HCT116 (cell line): ENCODE measurements around the gene APBB2. TPM values are rescaled to one million over a fixed set of nuclear protein-coding genes. Genes with fewer than 3 reads are reported as not detected.

Experiments used
- ATAC-seq: fragments of 200-7000 bp; cut with Tn5 transposase; 2 replicates; pipeline ENCODE4 v1.9.1; 2020; ENCODE audit warnings: mild to moderate bottlenecking, moderate library complexity
- BruUV-seq: library from RNA; stranded (reverse); fragments of 400-500 nt; replicated peaks from 2 replicates; lab custom pipeline; 2021; lab: Mats Ljungman, UMichigan
- CTCF ChIA-PET: fragments of 300-600 bp; sonication (Branson Sonifier 250); formaldehyde crosslinking; loops from one replicate; lab custom pipeline; 2021; ENCODE audit warnings: antibody characterized with exemption; lab: Charles Lee
- POLR2A ChIA-PET: fragments of 300-600, 350-600 bp; sonication (Branson Sonifier 250); formaldehyde crosslinking; loops from one replicate; lab custom pipeline; 2021; ENCODE audit warnings: antibody characterized with exemption; lab: Charles Lee
- RAD21 ChIA-PET, 2 experiments: fragments of 300-600 bp; sonication (Branson Sonifier 250); formaldehyde crosslinking; loops; one replicate each; lab custom pipeline; 2023; ENCODE audit warnings: low total read pairs in 2 of 2; ENCODE audit not compliant: uncharacterized antibody in 2 of 2, unreplicated experiment in 2 of 2, low non-redundant PET in 1 of 2; lab: Charles Lee
- DNase-seq: peaks from one replicate; pipeline ENCODE4 v3.0.0-alpha.2; 2010; ENCODE audit warnings: low read depth, low spot score
- H2AFZ ChIP-seq: fragments of 200-600 bp; shearing (Covaris generic), sonication (generic); 2 replicates; pipeline ENCODE4 v1.6.1; 2017; ENCODE audit warnings: low read depth, mixed run types, mixed read lengths, antibody characterized with exemption, low read length; ENCODE audit not compliant: poor library complexity, severe bottlenecking
- H3K27ac ChIP-seq: 2 replicates; pipeline ENCODE4 v1.5.1; 2012; ENCODE audit warnings: low read depth, low read length
- H3K27me3 ChIP-seq: fragments of 200-600 bp; sonication (generic); 2 replicates; pipeline ENCODE4 v1.6.1; 2016; ENCODE audit warnings: mixed run types, low read length, mixed read lengths; ENCODE audit not compliant: insufficient read depth
- H3K36me3 ChIP-seq, 2 experiments: fragments of 200-500 bp in 1 of 2; fragments of 200-600 bp in 1 of 2; sonication (Bioruptor generic) in 1 of 2; sonication (generic) in 1 of 2; 2 replicates each; pipeline versions ENCODE4 v1.5.1 to v1.6.1; 2014 to 2016; ENCODE audit warnings: low read length in 2 of 2, inconsistent platforms in 1 of 2, mixed read lengths in 1 of 2, mixed run types in 1 of 2; ENCODE audit not compliant: insufficient read depth in 2 of 2, control insufficient read depth in 1 of 2
- H3K4me1 ChIP-seq, 2 experiments: fragments of 200-600 bp in 1 of 2; sonication (generic) in 1 of 2; 2 replicates each; pipeline versions ENCODE4 v1.5.1 to v1.6.1; 2012 to 2017; ENCODE audit warnings: low read length in 2 of 2, inconsistent platforms in 1 of 2, mild to moderate bottlenecking in 1 of 2, mixed read lengths in 1 of 2, mixed run types in 1 of 2, moderate library complexity in 1 of 2; ENCODE audit not compliant: insufficient read depth in 2 of 2, control insufficient read depth in 1 of 2
- H3K4me2 ChIP-seq: fragments of 200-600 bp; sonication (generic); 2 replicates; pipeline ENCODE4 v1.6.1; 2017; ENCODE audit warnings: mixed run types, low read length, mixed read lengths
- H3K4me3 ChIP-seq, 2 experiments: fragments of 200-600 bp in 1 of 2; sonication (generic) in 1 of 2; replicated peaks in 1 of 2; 2 replicates each; pipeline ENCODE4 v1.5.1; 2011 to 2016; ENCODE audit warnings: low read length in 2 of 2, control low read depth in 1 of 2, low read depth in 1 of 2, mild to moderate bottlenecking in 1 of 2, mixed read lengths in 1 of 2, mixed run types in 1 of 2
- H3K79me2 ChIP-seq: fragments of 200-600 bp; sonication (generic); 2 replicates; pipeline ENCODE4 v1.6.1; 2017; ENCODE audit warnings: mild to moderate bottlenecking, mixed run types, low read length, moderate library complexity, mixed read lengths; ENCODE audit not compliant: insufficient read depth
- H3K9ac ChIP-seq: fragments of 200-600 bp; sonication (generic); 2 replicates; pipeline ENCODE4 v1.6.1; 2016; ENCODE audit warnings: low read length, mixed read lengths
- H3K9me2 ChIP-seq: fragments of 200-600 bp; sonication (generic), shearing (Covaris generic); 2 replicates; pipeline ENCODE4 v1.6.1; 2017; ENCODE audit warnings: mixed run types, mild to moderate bottlenecking, moderate library complexity; ENCODE audit not compliant: insufficient read depth
- H3K9me3 ChIP-seq, 2 experiments: fragments of 200-500 bp in 1 of 2; fragments of 200-600 bp in 1 of 2; sonication (Bioruptor generic) in 1 of 2; sonication (generic) in 1 of 2; 2 replicates each; pipeline ENCODE4 v1.6.1; 2014 to 2017; ENCODE audit warnings: low read length in 2 of 2, mixed read lengths in 2 of 2, inconsistent platforms in 1 of 2, low read depth in 1 of 2, mild to moderate bottlenecking in 1 of 2, mixed run types in 1 of 2, moderate library complexity in 1 of 2; ENCODE audit not compliant: control insufficient read depth in 1 of 2, insufficient read depth in 1 of 2
- H4K20me1 ChIP-seq: fragments of 200-600 bp; sonication (generic), shearing (Covaris generic); 2 replicates; pipeline ENCODE4 v1.6.1; 2017; ENCODE audit warnings: mixed run types, mild to moderate bottlenecking, moderate library complexity; ENCODE audit not compliant: insufficient read depth
- CBX3 ChIP-seq: IDR thresholded peaks from 2 replicates; pipeline ENCODE4 v1.6.1; 2012; ENCODE audit warnings: low read depth
- EGR1 ChIP-seq: IDR thresholded peaks from 2 replicates; pipeline ENCODE4 v1.6.1; 2012; ENCODE audit warnings: low read depth
- ELF1 ChIP-seq: IDR thresholded peaks from 2 replicates; pipeline ENCODE4 v1.6.1; 2012; ENCODE audit warnings: low read depth, borderline replicate concordance
- EZH2 ChIP-seq: fragments of 200-600 bp; sonication (generic); IDR thresholded peaks from 2 replicates; pipeline ENCODE4 v1.6.1; 2017; ENCODE audit warnings: antibody characterized with exemption, mixed run types
- FOSL1 ChIP-seq: IDR thresholded peaks from 2 replicates; pipeline ENCODE4 v1.6.1; 2012; ENCODE audit warnings: low read depth
- RAD21 ChIP-seq: IDR thresholded peaks from 2 replicates; pipeline ENCODE4 v1.6.1; 2012; ENCODE audit warnings: low read depth, mild to moderate bottlenecking
- SP1 ChIP-seq: IDR thresholded peaks from 2 replicates; pipeline ENCODE4 v1.6.1; 2012; ENCODE audit warnings: low read depth
- TCF7L2 ChIP-seq: IDR thresholded peaks from 2 replicates; pipeline ENCODE4 v1.7.0; 2011; ENCODE audit warnings: borderline replicate concordance, inconsistent platforms; ENCODE audit not compliant: insufficient read depth, insufficient read length; ENCODE audit errors: extremely low read depth
- ZNF274 ChIP-seq: fragments of 200-500 bp; sonication (Bioruptor generic); IDR thresholded peaks from 2 replicates; pipeline ENCODE4 v1.6.1; 2014; ENCODE audit warnings: mild to moderate bottlenecking, low read depth, low read length, inconsistent platforms
- intact Hi-C: fragments of 100-400 bp; cut with micrococcal nuclease; formaldehyde crosslinking; loops from 2 replicates; pipeline ENCODE4 v1.10.0; 2022
- total RNA-seq: library from RNA; stranded (reverse); gene quantifications from one replicate; pipeline ENCODE4 v1.2.1, GENCODE V29; 2021; ENCODE audit not compliant: unreplicated experiment
- TF ChIP-seq, protein P1 (sequence below): IDR thresholded peaks from 2 replicates; pipeline ENCODE4 v1.6.1; 2012; ENCODE audit warnings: low read depth
- TF ChIP-seq, protein P2 (sequence below): IDR thresholded peaks from 2 replicates; pipeline ENCODE4 v1.6.1; 2011; ENCODE audit warnings: mild to moderate bottlenecking, low read length, moderate library complexity; ENCODE audit not compliant: insufficient replicate concordance; ENCODE audit errors: extremely low read depth
- TF ChIP-seq, protein P3 (sequence below): IDR thresholded peaks from 2 replicates; pipeline ENCODE4 v1.6.1; 2012

APBB2 gene
- total RNA-seq, 1 experiment from 2014 or later, result 72.5 TPM

DNA sequence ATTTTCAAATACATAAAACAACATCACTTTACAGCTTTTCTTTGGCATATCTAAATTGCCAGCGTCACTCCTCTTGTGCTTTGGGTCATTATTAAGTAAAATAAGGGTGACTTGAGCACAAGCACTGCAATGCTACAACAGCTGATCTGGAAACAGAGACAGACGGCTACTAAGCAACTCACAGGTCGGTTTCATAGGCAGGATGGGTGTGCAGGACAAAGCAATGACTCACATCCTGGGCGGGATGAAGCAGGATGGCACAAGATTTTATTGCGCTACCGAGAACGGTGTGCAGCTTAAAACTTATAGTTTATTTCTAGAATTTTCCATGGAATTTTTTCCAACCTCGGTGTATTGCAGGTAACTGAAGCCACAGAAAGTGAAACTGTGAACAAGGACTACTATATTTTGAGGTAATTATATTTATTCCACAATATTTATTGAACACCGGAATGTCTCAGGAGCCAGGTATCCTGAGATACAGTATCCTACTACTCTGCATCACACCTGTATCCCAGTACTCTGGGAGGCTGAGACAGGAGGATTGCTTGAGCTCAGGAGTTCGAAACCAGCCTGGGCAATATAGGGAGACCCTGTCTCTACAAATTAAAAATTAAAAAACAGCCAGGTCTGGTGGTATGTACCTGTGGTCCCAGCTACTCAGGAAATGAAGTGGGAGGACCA is 215.5 kb downstream of the APBB2 start (continued):
- TF ChIP-seq, protein P1, sequence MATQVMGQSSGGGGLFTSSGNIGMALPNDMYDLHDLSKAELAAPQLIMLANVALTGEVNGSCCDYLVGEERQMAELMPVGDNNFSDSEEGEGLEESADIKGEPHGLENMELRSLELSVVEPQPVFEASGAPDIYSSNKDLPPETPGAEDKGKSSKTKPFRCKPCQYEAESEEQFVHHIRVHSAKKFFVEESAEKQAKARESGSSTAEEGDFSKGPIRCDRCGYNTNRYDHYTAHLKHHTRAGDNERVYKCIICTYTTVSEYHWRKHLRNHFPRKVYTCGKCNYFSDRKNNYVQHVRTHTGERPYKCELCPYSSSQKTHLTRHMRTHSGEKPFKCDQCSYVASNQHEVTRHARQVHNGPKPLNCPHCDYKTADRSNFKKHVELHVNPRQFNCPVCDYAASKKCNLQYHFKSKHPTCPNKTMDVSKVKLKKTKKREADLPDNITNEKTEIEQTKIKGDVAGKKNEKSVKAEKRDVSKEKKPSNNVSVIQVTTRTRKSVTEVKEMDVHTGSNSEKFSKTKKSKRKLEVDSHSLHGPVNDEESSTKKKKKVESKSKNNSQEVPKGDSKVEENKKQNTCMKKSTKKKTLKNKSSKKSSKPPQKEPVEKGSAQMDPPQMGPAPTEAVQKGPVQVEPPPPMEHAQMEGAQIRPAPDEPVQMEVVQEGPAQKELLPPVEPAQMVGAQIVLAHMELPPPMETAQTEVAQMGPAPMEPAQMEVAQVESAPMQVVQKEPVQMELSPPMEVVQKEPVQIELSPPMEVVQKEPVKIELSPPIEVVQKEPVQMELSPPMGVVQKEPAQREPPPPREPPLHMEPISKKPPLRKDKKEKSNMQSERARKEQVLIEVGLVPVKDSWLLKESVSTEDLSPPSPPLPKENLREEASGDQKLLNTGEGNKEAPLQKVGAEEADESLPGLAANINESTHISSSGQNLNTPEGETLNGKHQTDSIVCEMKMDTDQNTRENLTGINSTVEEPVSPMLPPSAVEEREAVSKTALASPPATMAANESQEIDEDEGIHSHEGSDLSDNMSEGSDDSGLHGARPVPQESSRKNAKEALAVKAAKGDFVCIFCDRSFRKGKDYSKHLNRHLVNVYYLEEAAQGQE, result no peak
- TF ChIP-seq, protein P2, sequence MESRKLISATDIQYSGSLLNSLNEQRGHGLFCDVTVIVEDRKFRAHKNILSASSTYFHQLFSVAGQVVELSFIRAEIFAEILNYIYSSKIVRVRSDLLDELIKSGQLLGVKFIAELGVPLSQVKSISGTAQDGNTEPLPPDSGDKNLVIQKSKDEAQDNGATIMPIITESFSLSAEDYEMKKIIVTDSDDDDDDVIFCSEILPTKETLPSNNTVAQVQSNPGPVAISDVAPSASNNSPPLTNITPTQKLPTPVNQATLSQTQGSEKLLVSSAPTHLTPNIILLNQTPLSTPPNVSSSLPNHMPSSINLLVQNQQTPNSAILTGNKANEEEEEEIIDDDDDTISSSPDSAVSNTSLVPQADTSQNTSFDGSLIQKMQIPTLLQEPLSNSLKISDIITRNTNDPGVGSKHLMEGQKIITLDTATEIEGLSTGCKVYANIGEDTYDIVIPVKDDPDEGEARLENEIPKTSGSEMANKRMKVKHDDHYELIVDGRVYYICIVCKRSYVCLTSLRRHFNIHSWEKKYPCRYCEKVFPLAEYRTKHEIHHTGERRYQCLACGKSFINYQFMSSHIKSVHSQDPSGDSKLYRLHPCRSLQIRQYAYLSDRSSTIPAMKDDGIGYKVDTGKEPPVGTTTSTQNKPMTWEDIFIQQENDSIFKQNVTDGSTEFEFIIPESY, result no peak
- no peak for TF ChIP-seq EGR1
- TF ChIP-seq, protein P3, sequence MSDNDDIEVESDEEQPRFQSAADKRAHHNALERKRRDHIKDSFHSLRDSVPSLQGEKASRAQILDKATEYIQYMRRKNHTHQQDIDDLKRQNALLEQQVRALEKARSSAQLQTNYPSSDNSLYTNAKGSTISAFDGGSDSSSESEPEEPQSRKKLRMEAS, result peak; percentile 42; the same call in 1 of the 2 replicates

DNA sequence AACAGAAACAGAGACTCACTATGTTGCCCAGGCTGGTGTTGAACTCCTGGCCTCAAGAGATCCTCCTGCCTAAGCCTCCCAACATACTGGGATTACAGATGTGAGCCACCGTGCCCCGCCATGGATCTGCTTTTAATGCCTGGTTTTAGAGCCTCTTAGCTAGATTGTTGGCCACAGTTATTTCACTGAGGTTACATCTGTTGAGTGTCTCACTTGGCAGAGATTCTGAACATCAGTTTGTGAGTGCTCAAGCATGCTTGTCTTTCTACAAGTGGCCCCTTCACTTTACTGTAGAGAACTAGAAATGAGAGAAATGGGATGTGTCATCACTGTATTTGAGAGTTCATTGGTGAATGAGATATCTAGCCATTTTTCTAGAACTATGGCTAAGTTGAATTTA is 218.5 kb downstream of the APBB2 start:
- no TSS peak for BruUV-seq
- TF ChIP-seq RAD21 (no peak), ELF1 (no peak), TCF7L2 (no peak), FOSL1 (no peak), EZH2 (no peak), CBX3 (no peak), SP1 (no peak), ZNF274 (no peak)
- TF ChIP-seq, protein P1, result no peak
- TF ChIP-seq, protein P3, result no peak

More for the DNA sequence above, 218.5 kb downstream of the APBB2 start:
- H3K9me3 ChIP-seq, result peaks cover 0 to 5% of the 10 kb centered on the region in 2 experiments; a peak in 1 of 4 replicates
- no peaks in the 10 kb centered on the region for H4K20me1 ChIP-seq
- peaks cover 75% of the 10 kb centered on the region for H3K79me2 ChIP-seq
- H3K27me3 ChIP-seq, result no peaks in the 10 kb centered on the region
- POLR2A ChIA-PET, result no interaction called here
- peaks cover 61 to 95% of the 10 kb centered on the region in 2 experiments for H3K4me1 ChIP-seq
- H2AFZ ChIP-seq, result no peak overlapping the region
- H3K27ac ChIP-seq, result no peak overlapping the region
- ATAC-seq (no peak), DNase-seq (no peak)
- CTCF ChIA-PET, result interaction anchor here (1.9 kb wide), 1 partner anchor 19 kb away, joined by 7 read pairs; no protein-coding TSS in a partner anchor
- H3K4me3 ChIP-seq, result no peak overlapping the region
- H3K4me2 ChIP-seq, result peak overlapping the region; percentile 64
- no peaks in the 10 kb centered on the region for H3K36me3 ChIP-seq
- intact Hi-C loops, result no loop called here
- no peak overlapping the region for H3K9ac ChIP-seq
- RAD21 ChIA-PET, result no interaction called here
- no peaks in the 10 kb centered on the region for H3K9me2 ChIP-seq
